Mammary epithelial cell (primary cell): Measurements from ENCODE around the gene ABLIM3.

ENCODE experiments used
- CTCF ChIP-seq, 2 donors: IDR thresholded peaks in 1 of 2; conservative IDR thresholded peaks in 1 of 2; 2 replicates each; pipeline ENCODE4 v1.5.1; 2011 to 2012; ENCODE audit warnings: inconsistent platforms in 2 of 2, low read length in 2 of 2, mild to moderate bottlenecking in 2 of 2, control low read depth in 1 of 2, low read depth in 1 of 2; ENCODE audit not compliant: insufficient read depth in 1 of 2; ENCODE audit errors: extremely low read depth in 1 of 2
- EZH2 ChIP-seq: IDR thresholded peaks from 2 replicates; pipeline ENCODE4 v1.6.1; 2012; ENCODE audit warnings: low read length, inconsistent platforms, borderline replicate concordance

GRCh38 chr5:149117970-149118369 is 23.3 kb upstream of the ABLIM3 start:
- no peak for TF ChIP-seq CTCF (conservative IDR thresholded peaks at IDR 0.05 in 1 of 2, IDR thresholded peaks at IDR 0.05 in 1 of 2; ENCODE audit: extremely low read depth in 1 of 2, insufficient read depth in 1 of 2, low read depth in 1 of 2, low read length in 2 of 2)
- TF ChIP-seq EZH2 = no peak
